Activated CD4-positive, alpha-beta T cell treated with anti-CD3 and anti-CD28 coated beads for 48 hours (primary cell): ENCODE results near the gene ASB1.
"Not testable (repeated sequence)": the region's sequence is repeated elsewhere in the genome, so short reads cannot be mapped to it uniquely, and the experiment has no call there.

Source experiments
- DNase-seq: peaks from one replicate; pipeline ENCODE4 v3.0.0-alpha.2; 2020

The ASB1 gene

DNA sequence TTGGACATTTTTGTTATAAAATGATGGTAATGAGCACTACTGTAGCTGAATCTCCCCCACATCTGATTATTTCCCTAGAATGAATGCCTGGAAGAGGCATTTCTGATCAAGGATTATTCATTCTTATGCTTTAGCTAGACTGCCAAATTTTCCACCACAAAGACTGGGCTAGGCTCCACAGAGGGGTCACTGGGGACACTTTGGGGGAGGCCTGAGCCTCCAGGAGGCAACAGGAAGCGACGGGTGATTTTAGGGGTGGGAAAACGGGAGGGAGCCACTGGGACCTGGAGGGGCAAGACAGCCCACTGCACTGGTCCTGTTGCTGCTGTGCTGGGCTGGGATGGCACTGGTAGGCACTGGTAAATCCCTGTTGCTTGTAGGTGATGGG lies 2.4 kb upstream of the ASB1 start:
- DNase-seq = no peak

DNA sequence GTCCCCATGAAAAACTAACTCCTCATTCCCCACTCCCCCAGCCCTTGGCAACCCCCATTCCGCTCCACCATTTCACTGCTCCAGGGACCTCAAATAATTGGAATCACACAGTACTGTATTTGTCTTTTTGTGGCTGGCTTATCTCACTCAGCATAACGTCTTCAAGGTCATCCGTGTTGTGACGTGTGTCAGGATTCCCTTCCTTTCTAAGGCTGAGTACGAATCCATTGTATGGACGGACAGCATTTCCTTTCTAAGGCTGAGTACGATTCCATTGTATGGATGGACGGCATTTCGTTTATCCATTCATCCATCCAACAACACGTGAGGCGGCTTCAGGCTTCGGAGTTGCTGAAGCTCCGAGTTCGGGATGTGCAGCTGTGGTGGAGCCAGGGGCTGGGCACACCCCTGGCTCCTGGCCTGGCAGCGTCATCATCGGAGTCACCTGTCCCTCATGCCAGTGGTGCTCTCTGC lies 1.2 kb upstream of the ASB1 start:
- DNase-seq = no peak

DNA sequence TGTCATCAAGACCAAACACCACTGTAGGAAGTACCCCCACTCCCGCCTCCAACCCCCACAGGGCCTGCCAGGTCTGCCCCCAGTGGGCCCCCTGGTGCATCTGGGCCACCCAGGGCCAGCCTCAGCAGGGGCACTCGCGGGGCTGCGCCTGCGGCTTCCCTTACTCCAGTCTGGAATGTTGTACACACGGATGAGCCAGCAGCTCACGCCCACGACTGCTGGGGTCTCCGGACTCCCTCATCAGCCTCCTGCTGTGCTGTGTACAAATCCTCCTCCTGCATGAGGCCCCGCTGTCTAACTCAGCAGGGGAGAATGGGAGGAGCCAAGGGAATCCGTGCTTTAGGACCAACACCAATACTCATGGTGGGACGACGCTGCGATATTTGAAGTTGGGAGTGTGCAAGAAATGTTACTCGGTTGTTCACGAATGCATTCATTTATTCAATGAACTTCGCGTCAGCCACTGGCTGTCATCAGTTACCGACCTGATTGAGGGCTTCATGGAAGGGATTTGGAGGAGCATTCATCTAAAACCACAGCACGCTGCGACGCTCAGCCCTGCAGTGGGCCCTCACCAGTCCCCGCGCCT lies 654 bp upstream of the ASB1 start:
- no peak for DNase-seq

DNA sequence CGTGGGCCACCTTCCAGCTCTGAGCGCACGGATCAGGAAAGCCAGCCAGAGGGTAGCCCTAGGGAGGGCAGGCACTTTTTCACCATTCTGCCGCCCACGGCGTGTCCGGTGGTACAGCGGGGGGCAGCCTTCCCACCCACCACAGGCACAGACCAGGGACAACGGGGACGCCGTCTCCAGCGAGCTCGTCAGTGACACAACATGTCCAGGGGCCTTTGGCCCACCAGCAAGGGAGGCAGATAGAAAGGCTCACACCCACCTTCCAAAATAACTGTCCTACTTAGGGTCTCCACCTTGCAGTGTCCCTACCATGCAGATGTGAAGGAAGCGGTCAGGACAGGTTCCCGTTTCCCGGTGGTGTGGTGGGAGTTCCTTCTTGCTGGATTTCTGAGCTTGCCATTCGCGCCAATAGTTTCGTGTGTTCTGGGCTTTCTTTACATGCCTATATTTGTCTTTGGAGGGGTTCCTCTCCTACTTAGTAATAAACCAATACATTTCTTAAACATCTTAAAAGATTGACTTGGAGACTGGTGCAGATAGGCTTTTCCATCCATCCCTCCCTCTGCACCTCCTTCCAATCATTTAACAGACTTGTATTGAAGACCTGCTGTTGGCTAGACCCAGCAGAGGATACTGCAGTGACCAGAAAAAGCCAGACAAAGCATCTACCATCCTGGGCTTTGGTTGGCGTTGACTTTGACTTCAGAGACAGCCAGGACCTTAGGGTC lies 872 bp downstream of the ASB1 start:
- DNase-seq = no peak

DNA sequence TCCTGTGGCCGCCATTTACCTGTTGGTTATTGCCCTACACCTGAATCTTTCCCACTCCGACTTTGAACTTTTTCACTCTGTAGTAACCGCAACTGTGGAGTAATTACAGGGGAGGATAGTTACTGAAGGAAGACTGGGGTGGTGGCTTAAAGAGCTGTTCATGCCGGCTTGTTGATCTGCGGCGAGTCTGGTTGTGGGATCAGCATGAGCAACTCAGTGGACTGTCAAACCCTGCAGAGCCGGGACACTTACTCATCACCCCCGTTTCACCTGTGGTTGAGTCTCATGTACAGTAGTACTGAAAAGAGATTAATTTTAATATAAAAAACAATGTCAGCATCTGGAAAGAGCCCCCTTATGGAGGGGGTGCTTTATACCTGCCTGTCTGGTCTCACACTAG lies 2.1 kb downstream of the ASB1 start:
- no peak for DNase-seq

DNA sequence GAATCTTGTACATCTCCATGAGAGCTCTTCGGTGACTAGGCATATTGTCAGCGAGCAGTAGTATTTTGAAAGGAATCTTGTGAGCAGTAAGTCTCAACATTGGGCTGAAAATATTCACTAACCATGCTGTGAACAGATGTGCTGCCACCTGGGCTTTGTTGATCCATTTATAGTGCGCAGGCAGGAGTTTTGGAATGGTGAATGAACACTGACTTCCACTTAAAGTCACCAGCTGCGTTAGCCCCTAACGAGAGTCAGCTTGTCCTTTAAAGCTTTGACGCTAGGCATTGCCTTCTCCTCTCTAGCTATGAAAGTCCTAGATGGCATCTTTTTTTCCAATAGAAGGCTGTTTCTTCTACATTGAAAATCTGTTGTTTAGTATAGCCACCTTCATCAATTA lies 4.1 kb downstream of the ASB1 start:
- DNase-seq = no peak

DNA sequence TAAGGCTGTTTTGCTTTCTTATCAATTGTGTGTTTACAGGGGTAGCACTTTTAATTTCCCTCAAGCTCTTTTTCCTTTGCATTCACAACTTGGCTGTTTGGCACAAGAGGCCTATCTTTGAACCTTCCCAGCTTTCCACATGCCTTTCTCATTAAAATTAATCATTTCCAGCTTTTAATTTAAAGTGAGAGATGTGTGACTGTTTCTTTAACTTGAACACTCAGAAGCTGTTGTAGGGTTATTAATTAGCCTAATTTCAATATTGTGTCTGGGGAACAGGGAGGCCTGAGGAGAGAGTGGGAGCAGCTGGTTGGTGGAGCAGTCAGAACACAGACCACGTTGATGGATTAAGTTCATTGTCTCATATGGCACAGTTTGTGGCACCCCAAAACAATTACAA lies 4.7 kb downstream of the ASB1 start:
- no peak for DNase-seq

DNA sequence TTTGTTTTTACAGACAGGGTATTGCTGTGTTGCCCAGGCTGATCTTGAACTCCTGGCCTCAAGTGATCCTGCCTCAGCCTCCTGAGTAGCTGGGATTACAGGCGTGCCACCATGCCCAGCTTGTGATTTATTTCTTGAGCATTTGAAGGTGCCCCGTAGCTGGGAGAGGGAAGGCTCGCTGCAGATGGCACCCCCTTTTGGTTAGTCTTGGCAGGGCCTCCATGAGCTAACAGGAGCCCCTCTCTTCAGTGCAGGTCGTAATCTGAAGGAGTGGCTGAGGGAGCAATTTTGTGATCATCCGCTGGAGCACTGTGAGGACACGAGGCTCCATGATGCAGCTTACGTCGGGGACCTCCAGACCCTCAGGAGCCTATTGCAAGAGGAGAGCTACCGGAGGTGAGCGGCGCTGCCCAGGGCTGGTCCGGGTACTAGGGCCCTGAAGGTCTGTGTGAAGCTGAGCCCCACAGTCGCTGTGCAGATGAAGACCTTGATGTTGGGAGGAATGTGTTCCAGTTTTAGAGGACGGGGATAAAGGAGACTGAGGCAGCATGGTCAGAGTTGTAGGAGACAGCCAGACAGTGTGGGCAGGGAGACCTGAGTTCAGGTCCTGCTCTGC lies 6.7 kb downstream of the ASB1 start:
- DNase-seq = no peak

DNA sequence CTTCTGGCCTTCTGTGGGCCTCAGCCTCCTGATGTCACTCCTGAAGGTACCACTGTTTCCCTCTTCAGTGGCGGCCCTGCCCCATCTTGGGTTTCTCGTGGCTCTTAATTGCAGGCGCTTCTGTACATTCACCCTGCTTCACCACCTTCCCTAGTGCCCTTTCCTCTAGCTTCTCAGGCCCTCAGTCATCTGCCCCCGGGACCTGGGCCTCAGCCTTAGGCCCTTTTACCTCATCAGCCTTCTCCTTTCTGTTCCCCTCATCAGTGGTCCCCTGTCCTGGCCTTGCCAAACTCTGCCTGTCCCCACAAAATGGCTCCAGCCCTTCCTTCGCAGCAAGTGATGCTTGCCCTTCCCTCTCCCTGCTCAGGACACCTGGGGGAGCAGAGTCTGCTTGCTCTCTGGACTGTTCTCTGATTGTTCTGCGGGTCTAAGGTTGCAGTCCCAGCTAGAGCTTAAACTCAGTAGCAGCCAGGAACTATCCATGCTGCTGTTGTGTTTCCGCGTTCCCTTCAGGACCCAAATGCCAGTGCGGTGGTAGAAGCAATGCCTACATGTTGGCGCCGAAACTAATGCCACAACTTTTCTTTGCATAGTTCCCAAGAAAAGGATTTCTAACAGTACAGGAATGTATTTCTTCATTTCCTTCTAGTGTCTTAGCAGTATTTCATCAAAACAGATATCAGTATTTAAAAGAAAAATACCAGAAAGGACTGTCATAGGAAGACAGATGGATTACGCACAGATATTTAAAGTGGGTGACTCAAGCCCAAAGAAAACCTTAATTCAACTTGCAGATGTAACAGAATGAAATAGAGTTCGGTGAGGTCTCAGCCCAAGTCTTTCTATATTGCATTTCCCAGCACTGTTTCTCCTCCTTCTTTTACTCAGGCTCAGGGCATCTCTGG lies 7.5 kb downstream of the ASB1 start:
- no peak for DNase-seq

DNA sequence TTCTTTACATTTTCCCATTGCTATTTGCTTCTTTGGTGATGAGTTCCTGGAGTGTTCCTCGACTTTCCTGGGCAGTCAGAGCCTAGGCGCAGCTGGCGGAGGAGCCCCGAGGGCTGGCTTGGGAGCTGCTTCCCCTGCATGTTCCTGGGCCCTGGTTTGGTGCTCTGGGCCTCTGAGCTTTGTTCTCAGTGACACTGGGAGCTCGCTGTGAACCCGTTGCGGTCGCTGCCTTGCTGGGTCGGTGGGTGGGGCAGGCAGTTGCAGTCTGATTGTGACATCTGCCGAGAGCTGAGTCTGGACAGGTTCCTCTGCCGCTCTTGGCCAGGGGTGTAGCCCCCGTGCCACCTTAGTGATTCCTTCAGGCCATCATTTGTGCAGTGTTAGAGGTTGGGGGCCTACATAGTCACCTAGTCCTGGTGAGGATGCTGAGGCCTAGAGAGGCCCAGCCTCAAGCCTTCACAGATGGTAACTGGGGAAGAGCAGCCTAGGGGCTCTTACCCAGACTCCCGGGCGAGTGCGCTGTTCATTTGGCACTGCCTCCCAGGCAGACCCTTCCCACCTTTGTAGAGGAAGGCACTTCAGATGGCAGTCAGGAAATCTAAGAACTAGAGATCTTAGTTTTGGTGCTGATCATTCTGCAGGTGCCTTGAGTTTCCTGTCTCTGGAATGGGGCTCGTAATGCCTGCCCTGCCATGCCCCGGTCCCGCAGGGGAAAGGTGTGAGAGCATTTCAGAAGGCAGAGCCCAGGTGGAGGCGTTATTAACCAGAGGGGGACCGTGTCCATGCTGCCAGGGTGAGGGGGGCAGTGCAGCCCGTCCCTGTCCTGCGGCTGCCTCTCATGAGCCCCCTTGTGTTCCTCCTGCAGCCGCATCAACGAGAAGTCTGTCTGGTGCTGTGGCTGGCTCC lies 8.4 kb downstream of the ASB1 start:
- DNase-seq = no peak

DNA sequence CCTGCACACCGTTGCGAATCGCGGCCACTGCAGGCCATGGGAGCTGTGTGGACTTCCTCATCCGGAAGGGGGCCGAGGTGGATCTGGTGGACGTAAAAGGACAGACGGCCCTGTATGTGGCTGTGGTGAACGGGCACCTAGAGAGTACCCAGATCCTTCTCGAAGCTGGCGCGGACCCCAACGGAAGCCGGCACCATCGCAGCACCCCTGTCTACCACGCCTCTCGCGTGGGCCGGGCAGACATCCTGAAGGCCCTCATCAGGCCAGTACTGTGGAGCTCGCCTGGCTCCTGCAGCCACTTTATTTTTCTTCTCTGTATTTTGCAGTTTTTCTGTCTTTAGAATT lies 9.0 kb downstream of the ASB1 start:
- no peak for DNase-seq

DNA sequence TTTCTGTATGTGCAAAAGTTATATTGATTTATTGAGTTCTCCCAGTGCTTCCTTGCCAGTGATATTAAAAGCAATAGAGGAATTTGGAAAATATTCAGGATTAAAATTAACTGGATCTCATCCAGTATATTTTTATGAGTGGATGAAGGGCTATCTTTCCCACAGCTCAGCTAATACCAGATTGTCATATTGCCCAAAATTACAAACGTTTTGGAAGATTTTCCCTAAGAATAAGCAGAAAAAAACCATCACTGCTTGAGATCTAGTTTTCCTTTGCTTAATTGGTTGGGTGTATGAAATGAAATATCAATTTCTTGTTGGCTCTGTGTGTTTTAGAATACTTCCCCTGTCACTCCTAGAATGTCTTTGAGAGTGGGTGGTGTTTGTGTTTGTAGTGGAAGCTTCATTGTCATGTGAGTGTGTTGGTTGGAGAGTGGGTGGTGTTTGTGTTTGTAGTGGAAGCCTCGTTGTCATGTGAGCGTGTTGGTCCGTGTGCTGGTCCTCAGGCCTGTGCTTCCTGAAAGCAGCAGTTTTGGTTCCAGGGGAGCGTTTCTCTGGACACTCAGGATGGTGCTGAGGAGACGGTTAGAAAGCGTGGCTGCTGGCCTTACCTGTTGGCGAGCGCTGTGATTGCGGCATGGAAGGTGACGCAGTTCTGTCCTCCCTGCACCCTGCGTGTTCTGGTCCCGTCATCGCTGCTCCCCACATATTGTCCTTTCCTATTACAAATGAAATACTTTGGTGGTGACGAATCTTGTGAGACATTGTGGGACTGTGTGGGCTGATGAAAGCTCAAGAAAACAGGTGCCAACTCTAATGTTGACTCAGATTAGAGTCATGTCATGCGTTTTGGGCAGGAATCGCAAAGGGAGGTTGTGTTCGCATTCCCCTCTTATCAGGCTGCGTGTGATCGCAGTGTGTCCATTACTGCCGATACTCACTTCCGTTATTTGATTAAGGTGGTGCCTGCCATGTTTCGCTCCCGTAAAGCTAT lies 12.4 kb downstream of the ASB1 start:
- peak; percentile 78 for DNase-seq

DNA sequence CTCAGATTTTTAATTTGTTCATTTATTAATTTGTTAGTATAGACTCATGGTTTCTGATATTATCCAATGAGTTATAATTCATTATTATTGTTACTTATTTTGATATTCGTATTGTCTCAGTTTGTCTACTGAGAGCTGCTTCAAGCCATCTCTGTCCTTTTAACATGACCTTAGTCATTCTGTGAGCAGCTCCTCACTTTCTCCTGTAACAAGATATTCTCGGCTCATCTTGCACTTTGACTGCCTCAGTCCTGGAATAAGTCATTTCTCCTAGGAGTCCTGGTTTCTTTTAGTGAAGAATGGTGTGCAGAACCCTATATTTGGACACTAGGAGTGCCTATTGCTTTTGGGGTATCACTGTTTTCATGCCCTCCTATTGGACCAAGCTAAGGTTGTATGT lies 13.2 kb downstream of the ASB1 start:
- DNase-seq = no peak

DNA sequence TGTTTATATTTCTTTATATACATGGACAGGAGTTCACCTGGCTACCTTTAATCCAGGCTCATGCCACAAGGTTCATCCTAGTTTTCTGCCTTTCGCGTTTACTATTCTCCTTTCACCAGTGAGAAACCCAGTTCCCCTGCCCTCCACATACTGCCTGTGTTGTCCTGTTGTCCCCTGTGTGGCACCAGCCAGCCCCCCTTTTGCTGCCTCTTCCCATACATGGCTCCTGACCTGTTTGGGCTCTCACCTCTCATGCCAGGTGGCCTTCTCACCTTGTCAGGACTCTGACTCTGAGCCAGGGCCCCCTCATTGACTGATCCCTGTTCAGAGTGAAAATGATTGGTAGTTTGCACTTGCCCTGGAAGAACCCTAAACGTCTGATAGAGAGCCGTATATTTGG lies 13.6 kb downstream of the ASB1 start:
- no peak for DNase-seq

DNA sequence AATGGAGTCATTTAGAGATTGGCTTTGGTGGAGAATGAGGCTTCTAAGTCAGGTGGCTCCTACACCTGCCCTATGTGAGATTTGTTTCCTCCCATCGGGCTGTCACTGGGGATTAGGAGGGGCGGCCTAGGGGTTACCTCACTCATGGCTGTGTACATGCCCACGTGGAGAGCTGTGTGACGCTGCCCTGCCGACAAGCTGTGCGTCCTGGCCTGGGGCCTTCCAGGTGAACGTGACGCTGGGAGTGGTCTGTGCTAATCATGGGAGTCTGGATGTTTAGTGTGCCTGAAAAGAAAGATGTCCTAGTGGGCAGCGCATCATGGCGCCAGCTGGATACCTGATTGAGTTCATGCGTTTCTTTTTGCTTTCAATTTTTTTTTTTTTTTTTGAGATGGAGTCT lies 14.0 kb downstream of the ASB1 start:
- DNase-seq = no peak

DNA sequence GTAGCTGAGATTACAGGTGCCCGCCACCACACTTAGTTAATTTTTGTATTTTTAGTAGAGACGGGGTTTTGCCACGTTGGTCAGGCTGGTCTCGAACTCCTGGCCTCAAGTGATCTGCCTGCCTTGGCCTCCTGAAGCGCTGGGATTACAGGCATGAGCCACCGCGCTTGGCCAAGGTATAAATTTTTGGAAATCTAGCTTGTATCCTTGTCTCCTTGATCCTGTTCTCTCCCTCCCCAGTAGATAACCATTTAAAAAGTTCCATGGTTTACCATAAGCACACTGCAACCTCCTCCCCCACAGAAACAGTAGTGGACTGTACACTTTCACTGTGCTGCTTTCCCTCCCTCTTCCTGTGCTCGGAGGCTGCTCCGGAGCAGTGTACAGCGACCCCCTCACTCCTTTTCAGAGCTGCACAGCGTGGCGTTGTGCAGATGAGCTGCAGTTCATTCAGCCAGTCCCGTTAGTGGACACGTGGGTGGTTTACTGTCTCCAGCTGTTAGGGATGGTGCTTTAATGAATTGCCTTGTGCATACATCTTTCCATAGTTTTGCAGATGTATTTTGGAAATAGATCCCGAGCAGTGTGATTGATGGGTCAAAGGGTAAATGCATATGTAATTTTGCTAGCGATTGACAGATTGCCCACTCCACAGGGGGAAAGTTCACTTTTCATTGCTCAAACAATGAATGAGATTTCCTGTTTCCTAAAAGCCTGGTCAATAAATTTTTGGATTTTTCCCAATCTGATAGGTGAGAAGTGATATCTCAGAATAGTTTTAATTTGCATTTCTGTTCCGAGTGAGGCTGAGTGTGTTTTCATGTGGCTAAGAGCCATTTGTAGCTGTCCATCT lies 14.8 kb downstream of the ASB1 start:
- no peak for DNase-seq

DNA sequence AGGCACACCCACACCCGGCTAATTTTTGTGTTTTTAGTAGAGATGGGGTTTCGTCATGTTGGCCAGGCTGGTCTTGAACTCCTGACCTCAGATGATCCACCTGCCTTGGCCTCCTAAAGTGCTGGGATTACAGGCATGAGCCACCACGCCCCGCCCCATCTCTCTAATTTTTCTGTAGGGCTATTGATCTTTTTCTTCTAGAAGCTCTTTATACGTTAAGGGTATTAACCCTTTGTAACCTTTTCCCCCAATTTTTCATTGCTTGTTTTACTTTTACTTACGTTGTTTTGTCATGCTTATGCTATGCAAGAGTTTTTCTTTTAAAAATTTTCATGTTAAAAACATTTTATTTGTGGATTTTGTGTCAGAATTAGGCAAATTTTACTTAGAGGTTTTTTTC lies 15.5 kb downstream of the ASB1 start:
- DNase-seq = not testable (repeated sequence)

DNA sequence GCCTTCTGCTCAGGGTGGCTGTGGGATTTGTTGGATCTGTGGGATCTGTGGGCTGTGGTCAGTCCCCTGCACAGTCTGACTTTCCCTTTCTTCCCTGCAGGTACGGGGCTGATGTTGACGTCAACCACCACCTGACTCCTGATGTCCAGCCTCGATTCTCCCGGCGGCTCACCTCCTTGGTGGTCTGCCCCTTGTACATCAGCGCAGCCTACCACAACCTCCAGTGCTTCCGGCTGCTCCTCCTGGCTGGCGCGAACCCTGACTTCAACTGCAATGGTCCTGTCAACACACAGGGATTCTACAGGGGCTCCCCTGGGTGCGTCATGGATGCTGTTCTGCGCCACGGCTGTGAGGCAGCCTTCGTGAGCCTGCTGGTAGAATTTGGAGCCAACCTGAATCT lies 17.5 kb downstream of the ASB1 start:
- no peak for DNase-seq

DNA sequence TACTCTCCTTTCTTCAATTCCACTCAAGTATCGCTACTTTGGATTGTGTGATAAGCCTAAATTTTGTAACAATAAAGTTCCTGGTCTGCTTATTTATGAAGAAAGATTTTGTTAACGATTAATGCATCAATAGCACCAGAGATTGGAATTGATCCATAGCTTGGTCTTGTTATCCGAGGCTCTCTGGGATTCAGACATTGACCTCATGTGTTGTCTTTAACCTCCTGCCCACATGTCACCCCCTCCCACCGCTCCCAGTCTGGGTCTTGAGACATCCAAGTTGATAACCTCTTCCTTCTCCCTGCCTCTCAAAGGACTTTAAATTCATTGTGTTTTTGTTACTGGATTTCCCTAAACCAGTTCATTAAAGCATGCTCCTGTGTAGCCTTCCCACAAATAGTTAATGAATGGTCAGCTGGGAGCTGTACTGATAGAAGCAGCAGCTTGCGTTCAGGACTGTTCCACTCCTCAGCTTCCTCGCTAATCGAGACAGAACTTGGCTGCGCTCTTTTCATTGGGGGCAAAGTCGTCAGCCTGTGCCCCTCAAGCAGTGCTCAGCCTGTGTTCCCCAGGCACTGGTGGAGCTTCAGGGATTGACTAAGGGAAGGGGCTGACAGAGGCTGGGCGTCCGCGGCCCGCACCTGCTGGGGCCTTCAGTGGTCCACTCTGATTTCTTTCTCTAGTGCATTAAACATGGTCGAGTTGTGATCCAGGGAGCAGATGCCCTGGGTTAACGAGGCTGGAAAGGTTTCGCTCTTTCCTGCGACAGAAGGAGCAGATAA lies 18.9 kb downstream of the ASB1 start:
- DNase-seq = no peak
